ENCODE results near the gene B4GALNT4.

GRCh38 chr11:416757-417621, 47.7 kb downstream of the B4GALNT4 start:
- no peak for TF ChIP-seq NFE2L2 (IDR thresholded peaks at IDR 0.05; ENCODE audit: low read depth, low read length)
- no peak for TF ChIP-seq CTCF (conservative IDR thresholded peaks at IDR 0.05; ENCODE audit: low read depth, low read length)
- TF ChIP-seq MAFK (IDR thresholded peaks at IDR 0.05; ENCODE audit: low read depth, low read length), result no peak
- no peak for TF ChIP-seq CHD1 (IDR thresholded peaks at IDR 0.05; ENCODE audit: low read depth, low read length)
- no peak for TF ChIP-seq RAD21 (IDR thresholded peaks at IDR 0.05; ENCODE audit: low read length)
- TF ChIP-seq POLR2A (IDR thresholded peaks at IDR 0.05; ENCODE audit: low read depth, low read length), result no peak
- TF ChIP-seq MXI1 (IDR thresholded peaks at IDR 0.05; ENCODE audit: borderline replicate concordance, low read depth, low read length), result no peak
- TF ChIP-seq CEBPB (IDR thresholded peaks at IDR 0.05; ENCODE audit: low read depth, low read length), result no peak
- TF ChIP-seq ELK1 (IDR thresholded peaks at IDR 0.05; ENCODE audit: borderline replicate concordance, low read depth, low read length), result no peak
- no peak for TF ChIP-seq MAZ (IDR thresholded peaks at IDR 0.05; ENCODE audit: borderline replicate concordance, low read depth, low read length)
- TF ChIP-seq SMC3 (IDR thresholded peaks at IDR 0.05; ENCODE audit: low read depth, low read length), result no peak
- no peak for TF ChIP-seq RFX5 (IDR thresholded peaks at IDR 0.05; ENCODE audit: low read depth, low read length)
